Hematopoietic multipotent progenitor cell treated with erythropoietin and hydrocortisone succinate and interleukin-3 and kit ligand, for 17 days (in vitro differentiated cells): Measurements from ENCODE around the gene FNDC7.
A peak's percentile ranks its signal among the peaks of the same experiment; 100 is the strongest.
"Not testable (repeated sequence)": the region's sequence is repeated elsewhere in the genome, so short reads cannot be mapped to it uniquely, and the experiment has no call there.

Experiments used
- DNase-seq: peaks from one replicate; pipeline ENCODE4 v3.0.0-alpha.2; 2015; ENCODE audit warnings: low spot score

The FNDC7 gene

DNA sequence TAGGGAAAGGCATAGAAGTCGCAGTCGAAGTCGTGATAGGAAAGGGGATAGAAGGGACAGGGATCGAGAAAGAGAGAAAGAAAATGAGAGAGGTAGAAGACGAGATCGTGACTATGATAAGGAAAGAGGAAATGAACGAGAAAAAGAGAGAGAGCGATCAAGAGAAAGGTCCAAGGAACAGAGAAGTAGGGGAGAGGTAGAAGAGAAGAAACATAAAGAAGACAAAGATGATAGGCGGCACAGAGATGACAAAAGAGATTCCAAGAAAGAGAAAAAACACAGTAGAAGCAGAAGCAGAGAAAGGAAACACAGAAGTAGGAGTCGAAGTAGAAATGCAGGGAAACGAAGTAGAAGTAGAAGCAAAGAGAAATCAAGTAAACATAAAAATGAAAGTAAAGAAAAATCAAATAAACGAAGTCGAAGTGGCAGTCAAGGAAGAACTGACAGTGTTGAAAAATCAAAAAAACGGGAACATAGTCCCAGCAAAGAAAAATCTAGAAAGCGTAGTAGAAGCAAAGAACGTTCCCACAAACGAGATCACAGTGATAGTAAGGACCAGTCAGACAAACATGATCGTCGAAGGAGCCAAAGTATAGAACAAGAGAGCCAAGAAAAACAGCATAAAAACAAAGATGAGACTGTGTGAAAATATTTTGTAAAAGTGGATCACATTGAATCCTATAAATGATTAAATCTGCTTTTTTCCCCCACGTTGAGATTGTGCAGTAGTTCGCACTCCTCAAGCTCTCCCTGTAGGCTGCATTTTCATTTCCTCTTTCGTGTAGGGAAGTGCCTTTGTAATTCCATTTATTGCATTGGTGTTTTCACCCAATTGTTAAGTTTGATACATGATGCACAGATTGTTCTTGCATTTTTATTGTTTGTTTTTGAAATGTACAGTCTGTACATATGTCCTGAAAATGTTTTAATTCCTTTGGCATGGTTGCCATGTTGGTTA lies 13.1 kb upstream of the FNDC7 start:
- no peak for DNase-seq

DNA sequence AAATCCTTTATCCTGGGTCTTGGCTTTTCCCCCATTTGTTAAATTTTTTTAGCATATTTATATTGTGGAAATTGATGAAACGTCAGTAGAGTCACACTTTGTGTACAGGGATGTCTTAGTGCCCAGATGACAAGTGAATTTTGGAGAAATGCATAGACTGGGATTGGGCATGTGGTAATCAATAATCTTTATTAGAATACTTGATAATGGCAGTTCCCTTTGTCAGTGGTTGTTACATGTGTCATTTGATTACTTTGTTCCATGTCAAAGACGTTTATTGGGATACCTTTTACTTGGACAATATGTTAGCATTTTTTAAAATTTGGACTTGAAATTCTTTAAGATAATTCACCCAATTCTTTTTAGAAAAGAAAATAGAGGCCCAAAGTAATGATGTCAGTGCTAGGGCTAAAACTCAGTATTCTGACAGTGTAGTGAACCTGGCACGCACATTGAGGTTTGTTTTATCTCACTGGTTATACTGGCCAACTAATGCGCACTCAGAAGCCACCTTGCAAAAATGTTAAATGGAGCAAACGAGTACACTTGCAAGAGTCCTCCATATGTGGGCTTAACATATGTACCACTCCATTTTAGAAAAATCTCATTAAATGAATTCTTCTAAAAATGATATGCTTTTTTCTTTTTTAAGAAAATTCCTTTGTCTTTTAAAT lies 11.4 kb upstream of the FNDC7 start:
- no peak for DNase-seq

DNA sequence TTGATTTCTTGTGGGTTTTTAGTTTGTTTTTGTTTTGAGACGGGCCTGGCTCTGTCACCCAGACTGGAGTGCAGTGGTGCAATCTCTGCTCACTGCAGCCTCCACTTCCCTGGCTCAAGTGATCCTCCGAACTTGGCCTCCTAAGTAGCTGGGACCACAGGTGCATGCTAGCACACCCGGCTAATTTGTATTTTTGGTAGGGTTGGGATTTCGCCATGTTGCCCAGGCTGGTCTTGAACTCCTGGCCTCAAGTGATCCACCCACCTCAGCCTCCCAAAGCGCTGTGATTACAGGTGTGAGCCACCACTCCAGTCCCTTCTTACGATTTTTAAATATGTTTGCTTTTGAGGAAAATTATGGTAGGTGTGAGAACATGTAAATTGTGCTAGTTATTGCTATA lies 10.6 kb upstream of the FNDC7 start:
- not testable (repeated sequence) for DNase-seq

DNA sequence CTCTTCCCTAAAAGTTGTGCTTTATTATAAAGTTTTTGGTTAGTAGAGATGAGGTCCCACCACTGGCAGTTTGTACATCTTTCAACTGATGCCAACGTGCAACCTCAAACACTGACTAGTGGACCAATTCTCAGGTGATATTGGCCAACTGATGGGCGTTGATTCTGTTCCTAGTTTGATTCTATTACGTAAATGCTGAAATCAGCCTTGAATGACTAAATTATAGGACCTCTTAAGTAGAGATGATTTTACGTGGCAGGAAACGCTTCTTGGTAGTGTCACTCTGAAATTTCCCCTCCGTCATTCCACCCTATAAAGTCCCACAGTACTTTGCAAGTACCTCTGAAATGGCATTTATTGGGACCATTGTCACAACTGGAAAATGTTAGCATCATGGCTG lies 8.8 kb upstream of the FNDC7 start:
- no peak for DNase-seq

DNA sequence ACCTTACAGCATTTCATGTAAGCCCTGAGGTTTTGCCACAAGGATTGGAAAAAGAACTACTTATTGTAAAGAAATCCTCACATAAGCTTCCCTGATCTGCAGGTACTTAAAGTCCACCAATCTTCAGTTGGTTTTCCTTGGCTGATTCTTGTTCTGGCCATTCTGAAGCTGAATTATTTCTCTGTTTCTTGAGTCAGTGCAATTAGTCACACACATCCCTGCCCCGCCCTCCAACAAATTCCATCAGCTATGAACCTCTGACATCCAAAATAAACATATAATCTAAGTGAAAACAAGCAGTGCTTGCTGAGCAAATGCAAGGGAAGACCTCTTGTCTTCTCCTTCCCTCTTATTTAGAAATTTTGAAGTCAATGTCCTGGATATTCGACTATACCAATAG lies 8.2 kb upstream of the FNDC7 start:
- DNase-seq: no peak

DNA sequence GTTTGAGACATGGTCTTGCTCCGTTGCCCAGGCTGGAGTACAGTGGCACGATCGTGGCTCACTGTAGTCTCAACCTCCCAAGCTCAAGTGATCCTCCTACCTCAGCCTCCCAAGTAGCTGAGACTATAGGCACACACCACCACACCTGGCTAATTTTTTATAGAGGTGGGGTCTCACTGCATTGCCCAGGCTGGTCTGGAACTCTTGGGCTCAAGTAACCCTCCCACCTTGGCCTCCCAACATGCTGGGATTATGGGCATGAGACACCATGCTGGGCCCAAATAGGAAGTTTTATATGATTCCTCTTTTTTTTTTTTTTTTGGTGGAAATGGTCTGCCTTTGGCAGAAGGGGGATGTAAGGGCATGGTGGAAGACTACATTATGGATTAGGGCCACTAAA lies 6.1 kb upstream of the FNDC7 start:
- no peak for DNase-seq

DNA sequence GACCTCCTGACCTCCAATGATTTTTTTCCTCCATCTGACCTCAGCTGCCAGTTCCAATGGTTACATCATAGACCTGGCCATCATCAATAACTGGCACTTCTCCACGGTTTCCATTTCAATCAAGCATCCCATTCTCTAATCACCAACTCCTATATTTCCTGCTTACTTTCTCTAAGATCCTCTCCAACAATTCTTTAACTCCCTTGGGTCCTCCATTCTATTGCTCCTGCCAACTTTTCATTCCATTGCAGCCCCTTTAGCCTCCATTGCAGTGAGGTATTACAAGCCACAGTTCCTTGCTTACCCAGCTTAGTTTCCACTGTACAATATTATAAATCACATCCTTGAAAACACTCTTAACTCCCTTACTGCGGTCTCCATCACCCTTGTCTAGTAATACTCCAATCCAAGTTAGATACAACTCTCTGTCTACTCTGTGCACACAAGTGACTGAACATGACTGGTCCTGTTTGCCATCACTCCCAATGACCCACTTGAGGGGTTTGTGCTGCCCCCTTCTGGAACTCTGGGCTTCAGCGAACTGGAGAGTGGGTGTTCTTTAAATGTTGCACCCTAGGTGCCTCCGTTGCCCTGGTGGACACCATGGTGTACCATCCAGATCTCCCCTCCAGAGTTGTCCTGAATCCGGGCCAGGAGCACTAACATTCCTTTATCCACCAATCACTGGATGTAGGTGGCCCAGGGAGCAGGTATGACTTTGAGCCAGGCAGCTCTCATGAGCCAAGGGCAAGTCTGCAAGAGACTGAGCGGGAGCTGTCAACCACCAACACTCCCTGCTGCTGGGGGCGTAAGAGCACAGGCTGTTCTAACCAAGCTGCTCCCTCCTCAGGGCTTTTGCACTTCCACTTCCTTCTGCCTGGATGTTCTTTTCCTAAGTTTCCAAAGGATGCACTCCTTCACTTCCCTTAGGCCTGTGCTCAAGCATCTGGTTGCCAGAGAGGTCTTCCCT lies 3.7 kb upstream of the FNDC7 start:
- DNase-seq: peak; percentile 66

DNA sequence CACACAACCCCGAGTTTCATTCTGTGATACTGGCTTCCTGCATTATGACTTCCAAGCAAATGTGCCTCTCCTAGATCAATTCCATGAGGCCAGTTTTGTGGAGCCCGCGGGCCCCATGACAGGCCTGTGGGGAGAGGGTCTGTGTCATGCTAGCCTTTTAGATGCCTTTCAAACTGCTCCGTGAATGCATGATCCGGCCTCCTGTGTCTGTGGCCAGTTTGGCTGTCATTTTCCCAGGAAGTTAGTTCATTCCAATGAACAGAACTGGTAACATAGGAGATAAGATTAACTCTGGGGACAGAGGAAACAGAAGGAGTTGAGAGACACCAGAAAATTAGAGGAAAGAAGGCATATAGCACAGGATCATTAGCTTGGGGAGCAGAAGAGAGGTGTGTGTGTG lies 3.2 kb downstream of the FNDC7 start:
- no peak for DNase-seq

DNA sequence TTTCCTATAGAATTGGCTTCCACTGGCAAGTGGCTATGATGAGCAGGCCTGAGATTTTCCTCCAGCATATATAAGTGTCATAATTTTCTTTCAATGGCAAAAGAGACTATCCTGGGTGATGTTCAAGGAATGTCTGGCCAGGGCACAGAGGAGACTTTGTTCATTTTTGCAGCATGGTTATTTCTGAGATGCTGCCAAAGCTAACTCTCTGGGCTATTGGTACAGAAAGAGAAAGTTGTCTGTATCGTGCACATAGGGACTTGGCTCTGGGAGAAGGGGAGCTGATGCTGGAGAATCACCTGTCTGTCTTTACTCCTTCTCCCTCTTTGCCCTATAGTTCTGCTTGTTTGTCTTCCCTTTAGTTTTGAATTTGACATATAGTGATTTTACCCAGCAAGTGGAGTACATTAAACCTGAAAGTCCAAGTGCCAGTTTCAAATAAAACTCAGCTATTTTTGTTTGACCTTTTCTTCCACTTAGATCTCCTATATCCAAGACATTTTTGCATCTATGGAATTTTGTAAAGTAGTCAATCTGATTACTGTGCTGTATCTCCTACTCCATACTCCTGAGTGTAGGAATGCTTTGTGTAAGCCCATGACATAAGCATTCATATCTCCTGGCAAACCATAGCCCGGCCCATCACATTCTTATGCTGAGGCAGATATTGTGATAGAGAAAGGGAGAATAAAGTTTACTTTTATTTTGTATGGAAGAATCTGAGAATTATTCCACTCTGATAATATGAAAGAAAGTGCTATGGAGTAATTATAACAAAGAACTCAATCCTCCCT lies 3.9 kb downstream of the FNDC7 start:
- DNase-seq: no peak

DNA sequence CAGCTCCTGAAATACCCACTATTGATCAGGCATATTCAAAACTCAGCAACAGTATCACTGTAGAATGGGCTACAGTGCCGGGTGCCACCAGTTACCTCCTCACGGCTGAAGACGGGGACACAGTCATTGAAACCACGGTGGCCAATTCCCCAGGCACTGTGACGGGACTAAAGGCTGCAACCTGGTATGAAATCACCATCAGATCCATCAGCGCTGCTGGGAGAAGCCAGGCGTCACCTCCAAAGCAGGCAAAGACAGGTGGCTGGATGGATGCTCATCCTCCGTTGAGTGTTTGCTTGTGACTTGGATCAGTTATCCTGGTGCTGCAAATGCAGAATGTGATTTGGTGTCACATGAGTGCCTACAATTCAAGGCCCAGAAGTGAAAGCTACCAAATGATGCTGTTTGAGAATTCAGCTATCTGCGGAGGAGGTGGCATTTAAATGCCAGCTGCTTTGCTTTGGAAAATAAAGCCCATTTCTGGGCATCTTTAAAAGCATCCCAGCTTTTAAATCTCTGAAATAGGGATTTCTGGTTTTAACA lies 5.1 kb downstream of the FNDC7 start:
- no peak for DNase-seq

DNA sequence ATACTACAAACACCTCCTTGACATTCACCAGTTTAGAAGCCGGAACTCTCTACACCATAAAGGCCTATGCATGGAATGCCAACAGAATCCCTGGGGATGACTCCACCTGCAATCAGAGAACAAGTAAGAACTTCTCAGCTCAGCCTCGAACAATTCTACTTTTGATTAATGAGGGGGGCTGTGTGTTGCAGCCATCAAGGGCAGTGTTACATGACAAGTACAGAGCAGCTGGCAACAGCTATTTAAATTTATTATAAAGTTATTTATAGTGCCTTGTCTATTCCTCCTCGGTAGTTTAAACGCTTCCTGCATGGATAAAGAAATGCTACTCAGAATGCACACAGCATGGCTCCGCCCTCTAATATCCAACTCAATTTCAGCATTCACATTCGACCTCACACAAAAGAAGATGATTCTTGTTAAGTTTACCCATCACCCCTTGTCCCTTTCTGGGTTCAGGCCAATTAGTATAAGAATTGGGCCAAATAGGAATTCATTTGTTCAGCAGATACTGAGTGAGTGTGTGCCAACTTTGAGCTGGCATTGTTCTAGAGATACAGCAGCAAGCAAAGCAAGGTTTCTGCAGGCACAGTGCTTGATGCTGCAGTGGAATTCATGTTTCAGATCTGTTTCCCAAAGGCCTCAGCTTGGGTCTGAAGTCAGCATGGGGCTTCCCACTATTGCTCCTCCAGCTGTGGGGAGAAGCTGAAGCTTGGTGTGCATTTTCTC lies 6.4 kb downstream of the FNDC7 start:
- DNase-seq: no peak

DNA sequence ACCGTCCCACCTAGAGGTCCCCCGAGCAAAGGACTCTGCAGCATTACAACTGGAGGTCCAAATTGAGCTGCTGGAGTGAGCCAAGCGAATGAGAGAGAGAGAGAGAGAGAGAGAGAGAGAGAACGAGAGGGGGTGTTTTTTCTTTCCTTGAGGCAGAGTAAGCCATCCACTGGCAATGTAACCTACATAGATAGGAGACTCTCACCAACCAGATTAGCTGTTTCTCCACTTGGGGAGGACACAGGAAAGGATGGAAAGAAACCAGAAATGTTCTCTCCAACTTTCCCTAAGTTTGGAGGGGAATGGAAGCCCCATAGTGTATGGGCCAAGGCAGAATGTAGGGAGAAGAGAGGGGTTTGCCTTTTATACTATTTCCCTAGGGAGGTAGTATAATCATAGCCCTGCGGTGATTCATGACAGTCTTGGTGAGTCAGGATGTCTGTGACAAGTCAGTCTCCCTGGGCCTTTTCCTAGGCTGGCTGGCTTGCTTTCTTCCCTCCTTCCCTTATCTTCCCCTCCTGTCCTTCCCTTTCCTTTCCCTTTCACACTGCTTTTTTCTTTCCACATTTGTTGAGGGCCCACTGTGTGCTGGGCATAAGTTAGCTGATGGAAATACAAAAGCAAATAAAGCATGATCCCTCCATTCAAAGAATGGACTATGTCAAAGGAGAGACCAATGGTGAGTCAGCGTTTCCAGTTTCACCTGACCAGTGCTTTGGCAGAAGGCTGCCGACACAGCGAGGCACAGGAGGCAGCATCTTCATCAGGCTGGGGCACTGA lies 7.1 kb downstream of the FNDC7 start:
- DNase-seq: no peak

DNA sequence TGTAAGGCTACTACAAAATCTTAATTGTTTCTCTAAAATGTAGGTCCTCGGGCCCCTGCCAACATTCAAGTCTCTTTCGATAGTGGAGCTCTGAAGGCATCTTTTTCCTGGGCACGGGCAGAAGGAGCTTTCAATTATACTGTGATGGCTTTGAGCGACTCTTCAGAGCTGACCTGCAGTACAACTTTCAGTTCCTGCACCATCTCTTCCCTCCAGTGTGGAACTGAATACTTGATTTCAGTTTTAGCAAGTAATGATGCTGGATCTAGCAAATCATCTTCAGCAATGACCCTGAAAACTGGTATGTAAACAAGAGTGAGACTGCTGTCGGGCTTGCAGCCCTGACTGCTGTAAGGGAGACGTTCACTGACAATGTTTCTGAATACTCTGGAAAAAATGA lies 9.6 kb downstream of the FNDC7 start:
- DNase-seq: no peak

DNA sequence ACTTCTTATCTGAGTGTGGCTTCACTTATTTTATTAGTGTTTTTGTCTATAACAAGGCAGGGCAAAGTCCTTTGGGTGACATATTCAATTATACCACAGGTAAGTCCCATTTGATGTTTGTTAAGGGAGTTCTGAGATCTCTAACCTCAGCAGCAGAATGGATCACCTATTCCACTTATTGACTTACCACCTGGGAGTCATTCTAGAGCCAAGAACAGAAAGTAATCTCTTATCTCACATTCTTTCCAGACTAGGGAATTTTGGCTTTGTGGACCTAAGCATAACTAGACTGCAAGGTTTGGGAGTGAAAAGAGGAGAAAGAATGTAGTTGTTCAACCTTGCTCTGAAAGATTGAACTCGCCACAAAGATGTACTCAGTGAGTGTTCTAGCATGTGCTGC lies 13.2 kb downstream of the FNDC7 start:
- no peak for DNase-seq

DNA sequence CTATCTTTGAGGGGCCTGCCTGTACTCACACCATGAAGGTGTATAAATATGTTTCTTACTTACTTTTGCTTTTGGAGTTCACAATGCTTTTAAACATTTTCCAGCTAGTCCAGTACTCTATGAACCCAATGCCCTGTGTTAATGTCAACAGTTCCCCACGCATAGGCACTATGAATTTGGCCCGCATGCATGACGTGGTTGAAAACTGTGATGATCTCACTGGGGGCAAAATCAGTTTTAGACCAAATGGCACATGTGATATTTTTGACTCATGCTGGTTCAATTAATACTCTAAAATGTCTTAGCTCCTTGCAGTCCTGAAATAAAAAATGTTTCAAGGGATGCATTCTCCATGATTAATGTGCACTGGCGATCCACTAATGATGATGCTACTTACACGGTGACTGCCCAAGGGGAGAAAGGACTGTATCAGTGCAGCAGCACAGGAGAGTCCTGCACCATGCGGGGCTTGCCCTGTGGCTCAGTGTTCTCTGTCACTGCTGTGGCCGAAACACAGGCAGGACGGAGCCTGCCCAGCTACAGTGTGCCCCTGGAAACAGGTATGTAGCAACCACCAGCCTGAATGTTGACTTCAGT lies 15.7 kb downstream of the FNDC7 start:
- no peak for DNase-seq

DNA sequence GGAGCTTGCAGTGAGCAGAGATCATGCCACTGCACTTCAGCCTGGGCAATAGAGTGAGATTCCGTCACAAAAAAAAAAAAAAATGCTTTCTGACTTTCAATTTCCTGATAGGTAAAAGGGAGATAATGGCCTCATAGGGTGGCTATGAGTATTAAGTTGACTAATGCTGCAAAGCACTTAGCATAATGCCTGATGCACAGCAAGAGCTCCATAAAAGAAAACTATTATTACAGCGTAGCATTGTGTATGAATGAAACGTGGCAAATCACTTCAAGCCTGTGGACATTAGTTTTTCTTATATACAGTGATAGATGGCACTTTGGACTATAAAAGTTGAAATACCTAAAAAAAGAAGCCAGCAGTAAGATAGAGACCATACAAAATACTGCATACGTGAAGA lies 16.8 kb downstream of the FNDC7 start:
- no peak for DNase-seq

DNA sequence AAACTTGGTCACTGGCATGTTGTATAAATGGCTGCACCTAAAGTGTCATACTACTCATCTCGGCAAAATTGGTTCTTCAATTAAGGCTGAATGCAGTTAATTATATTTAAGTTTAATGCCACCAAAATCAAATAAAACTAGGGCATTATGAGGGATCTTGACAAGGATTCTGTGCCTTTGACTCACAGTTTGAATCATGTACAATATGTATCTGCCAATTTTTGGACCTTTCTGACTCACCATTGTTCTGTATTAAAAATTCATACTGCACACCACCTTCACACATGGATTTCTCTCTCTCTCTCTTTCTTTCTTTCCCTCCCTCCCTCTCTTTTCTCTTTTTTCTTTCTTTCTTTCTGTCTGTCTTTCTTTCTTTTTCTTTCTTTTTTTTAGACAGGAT lies 19.7 kb downstream of the FNDC7 start:
- no peak for DNase-seq

DNA sequence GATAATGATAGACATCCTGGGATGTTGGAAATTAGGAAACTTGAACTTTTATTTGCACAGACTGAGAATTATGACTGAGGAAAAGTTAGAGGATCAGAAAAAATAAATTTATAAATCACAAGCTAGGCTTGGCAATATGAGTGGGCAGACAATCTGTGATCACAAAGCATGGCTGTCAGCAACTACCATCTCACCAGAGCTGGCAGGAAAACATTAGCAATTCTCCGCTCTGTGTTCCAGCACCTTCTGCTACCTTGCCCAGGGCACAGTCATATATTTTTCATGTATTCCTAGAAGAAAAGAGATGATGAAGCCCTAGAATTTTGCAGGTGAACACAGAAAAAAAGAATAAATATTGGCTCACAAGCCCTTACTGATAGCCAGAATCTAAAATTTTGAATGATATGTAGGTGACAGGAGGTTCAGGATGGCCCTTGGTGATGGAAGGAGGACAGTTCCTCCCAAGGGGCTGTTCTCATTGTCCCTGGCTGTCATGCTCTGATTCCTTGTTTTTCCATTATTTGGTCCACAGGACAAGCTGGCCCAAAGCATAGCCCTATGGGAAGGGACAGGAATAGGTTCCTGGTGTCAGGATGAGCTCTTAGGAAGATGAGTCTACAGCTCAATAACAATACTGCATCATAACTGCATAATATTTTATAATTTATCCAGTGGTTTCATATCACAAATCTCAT lies 21.6 kb downstream of the FNDC7 start:
- no peak for DNase-seq

DNA sequence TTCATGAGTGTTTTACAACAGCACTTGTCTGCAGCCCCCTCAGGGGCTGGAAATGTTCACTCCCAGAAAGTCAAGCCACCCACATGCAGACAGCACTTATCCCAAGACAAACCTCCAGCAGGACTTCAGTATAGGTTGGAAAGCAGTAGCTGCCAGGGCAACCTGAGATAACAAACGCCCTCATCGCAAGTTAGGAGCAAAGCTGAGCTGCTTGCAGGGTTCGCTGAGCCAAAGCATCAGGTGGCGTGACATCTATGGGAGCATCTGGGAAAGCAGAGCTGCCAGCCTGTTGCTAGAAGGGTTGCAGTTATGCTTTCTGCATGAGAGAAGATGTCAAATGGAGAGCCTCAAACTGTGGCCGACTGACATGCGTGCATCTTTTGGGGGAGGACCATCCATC lies 29.5 kb downstream of the FNDC7 start:
- DNase-seq: no peak
